ENCODE results near the gene TMEM106B.
A peak's percentile ranks its signal among the peaks of the same experiment; 100 is the strongest.

TMEM106B gene

DNA sequence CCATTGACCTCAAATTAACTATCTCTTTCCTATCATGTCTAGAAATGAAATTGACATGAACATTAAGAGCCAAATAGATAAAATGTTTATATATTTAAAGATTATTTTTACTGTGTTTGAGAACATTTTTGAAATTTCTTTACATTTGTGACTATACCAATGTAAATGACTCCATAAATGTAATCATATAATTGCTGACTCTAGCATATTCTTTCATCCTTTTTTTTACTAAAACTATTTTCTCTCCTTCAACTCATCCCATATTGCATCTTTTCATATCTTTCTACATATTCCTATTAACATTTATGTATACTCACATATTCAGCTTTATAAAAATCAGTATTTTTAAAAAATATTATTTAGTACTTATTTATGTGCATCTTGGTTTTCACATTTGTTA is 16.9 kb downstream of the TMEM106B start:
- no peak for DNase-seq (ENCODE audit: low read depth in 2 of 2)

DNA sequence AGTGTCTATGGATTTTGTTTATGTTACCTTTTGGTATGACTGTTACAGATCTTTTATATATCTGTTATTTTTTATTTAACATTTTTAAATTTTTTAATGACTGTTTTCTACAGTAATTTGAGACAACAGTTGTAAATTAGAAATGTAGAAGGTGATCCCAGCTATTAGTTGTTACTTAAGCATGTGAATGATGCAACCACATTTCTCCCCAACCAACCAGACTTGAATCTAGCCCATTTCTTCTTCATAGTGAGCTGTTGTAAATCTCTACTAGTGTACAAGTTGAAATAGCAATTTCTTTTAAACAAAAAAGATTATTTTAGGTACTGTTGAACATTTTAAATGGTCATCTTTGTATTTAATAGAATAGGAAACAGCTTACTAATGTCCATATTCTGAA is 18.0 kb downstream of the TMEM106B start:
- DNase-seq (ENCODE audit: low read depth in 2 of 2) = no peak

DNA sequence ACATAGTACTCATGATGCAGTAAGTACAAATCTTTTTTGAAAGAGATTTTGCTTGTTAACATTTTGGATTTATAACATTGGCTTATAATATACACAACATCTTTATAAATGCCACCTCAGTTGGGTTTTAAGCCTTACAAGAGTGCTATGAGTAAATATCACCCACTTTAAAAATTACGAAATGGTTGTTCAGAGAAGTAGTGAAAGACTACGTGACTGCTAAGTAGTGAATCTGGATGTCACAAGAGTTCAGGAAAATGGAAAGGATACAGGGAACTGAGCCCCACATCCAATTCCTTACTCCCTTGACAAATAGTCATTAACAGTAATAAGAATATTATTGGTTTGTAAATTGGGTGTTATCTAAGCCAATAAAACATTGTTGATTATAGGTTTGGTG is 20.0 kb downstream of the TMEM106B start:
- no peak for DNase-seq (ENCODE audit: low read depth in 2 of 2)

DNA sequence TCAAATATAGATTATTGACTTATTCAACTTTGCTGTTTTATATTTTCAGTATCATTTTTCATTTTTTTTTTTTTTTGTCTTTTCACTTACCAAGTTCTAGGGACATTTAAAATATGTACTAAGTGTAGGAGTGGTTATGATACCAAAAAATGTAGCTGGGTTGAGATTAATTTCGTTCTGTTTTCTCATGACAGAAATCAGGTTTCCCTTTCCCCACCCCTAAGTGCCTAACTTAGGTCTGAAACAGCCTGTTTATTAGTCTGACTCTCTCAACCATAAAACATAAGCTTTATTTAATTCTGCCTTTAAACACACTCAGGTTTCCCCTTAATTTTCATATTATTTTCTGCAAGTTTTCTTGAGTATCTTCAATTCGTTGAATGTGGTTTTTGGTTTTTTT is 22.1 kb downstream of the TMEM106B start:
- DNase-seq (ENCODE audit: low read depth in 2 of 2) = no peak

DNA sequence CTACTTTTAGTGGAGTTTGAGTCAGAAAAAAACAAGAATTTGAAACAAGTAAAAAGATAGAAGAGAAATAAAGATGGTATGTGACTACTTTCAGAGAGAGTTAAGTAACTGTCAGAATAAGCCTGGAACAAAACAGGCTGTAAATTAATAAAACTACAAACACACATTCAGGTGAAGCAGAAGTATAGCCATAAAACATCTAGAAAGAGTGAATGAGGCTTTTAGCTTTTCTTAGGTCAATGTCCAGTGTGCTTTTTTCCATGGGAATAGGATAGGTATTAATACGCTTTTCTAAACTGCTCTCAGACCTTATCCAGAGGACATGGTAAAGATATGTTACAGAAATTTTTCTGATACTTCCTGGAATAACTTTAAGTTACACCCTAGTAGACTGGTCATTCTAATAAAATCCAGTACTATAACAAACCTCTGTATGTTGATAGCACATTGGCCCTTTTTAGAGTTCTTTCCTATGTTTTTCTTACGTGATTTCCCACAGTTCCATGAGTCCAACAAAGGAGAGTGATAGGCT is 23.3 kb downstream of the TMEM106B start:
- DNase-seq (ENCODE audit: low read depth in 2 of 2) = no peak

DNA sequence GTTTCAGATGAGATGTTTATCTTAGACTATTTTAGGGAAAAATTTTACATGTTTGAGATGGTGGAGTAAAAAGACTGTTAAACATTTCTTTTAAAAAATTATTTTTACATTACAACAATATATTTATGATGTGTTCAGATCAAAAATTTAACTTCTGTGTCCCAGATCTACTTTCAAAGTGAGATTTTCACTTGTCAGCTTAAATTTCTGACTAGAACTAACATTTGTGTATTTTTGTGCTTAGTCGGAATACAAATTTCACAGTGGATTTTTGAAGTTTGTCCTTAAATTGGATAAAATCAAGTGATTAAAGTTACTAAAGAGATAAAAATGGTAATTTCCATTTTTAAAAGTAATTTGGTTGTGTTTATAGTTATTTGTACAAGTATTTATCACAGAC is 24.9 kb downstream of the TMEM106B start:
- DNase-seq (ENCODE audit: low read depth in 2 of 2) = no peak

DNA sequence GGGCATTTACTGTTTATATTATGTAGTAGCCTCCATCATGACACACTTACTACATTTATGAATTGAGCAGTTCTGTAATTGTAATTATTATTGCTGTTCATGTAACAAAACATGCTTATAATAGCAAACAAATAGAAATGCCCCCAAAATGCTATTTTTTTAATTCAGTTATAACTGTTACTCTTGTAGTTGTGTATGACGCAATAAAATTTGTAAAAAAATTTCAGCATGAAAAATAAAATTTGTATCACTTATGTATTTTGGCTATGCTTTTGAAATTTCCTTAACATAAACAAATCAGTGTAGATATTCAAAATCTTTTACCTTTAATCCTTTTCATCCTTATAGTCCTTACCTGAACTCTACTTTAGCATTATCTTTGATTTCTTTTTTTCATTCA is 25.9 kb downstream of the TMEM106B start:
- DNase-seq (ENCODE audit: low read depth in 2 of 2) = no peak

DNA sequence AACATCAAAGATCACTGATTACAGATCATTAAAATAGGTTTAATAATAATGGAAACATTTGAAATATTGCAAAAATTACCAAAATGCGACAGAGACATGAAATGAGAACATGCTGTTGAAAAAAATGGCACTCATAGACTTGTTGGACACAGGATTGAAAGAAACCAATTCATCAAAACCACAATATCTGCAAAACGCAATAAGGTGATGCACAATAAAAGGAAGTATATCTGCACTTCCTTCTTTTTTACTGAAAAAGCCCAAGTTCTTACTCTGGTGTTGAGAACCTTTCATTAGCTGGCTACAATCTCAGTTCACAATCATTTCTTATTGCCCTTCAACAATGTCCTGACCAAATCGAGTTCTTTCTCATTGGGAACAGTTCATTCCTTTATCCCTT is 28.7 kb downstream of the TMEM106B start:
- no peak for DNase-seq (ENCODE audit: low read depth in 2 of 2)

DNA sequence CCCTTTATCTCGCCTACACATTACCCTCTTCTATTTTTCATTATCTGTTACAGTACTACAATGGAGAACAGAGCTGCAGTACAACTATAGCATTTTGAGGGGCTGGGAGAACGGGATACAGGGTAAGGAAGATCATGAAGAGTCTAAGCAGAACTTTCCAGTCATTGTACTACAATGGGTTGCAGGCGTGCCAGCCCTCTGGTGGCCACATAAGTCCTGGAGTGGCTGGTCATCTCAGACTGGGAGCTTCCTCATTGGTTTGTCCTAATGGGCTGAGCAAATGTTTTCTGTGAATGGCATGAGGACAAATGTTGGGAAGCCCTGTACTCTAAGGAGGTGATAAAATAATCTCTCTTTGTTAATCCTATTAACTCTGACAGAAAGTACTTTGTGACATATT is 33.0 kb downstream of the TMEM106B start:
- no peak for DNase-seq (ENCODE audit: low read depth in 2 of 2)

DNA sequence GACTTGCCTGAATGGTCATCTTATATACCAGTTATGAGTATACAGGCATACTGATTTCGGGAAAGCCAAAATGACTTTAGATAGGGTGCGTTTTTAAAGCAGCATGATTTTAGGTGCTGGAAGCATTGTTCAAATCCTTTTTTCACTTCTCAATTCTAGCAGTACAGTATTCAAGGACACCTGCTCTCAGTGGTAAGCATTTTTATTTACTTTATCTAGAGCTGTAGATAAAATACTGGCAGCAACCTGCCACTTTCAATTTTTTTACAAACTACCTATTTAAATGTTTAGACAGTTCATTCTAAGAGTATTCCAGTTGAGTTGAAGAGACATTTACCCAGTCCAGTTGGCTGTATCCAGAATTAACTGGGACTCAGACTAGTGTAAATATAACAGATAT is 33.6 kb downstream of the TMEM106B start:
- DNase-seq (ENCODE audit: low read depth in 2 of 2) = no peak

DNA sequence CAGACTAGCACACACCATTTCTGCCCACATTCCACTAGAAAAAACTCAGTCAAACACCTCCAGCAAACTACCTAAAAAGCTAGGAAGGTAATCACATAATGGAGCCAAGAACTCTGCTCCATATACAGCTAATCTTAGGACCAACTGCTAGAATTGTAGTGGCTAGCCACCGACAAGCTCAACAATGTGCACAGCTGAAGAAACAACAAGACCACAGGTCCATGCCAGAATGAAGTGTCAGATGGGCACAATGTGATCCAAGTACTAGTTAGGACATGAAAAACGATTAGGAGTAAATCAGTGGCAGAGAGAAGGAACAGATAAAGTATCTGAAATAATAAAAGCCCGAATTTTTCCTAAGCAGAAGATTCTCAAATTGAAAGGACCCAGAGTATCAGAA is 38.6 kb downstream of the TMEM106B start:
- no peak for DNase-seq (ENCODE audit: low read depth in 2 of 2)

DNA sequence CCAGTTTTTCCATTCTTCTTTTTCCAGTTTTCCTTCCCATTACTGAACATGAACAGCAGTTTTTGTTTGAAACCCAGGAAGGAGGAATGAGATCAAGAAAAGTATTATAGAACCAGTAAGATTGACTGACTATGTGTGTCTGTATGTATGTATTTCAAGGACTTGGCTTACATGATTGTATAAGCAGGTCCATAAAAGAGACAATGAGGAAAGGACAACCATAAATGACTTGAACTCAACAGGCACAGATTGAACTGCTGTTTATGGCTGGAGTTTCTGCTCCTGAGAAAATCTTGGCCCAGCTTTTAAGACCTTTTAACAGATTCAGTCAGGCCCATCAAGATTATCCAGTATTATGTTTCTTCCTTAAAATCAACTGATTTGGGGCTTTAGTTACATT is 39.1 kb downstream of the TMEM106B start:
- no peak for DNase-seq (ENCODE audit: low read depth in 2 of 2)

DNA sequence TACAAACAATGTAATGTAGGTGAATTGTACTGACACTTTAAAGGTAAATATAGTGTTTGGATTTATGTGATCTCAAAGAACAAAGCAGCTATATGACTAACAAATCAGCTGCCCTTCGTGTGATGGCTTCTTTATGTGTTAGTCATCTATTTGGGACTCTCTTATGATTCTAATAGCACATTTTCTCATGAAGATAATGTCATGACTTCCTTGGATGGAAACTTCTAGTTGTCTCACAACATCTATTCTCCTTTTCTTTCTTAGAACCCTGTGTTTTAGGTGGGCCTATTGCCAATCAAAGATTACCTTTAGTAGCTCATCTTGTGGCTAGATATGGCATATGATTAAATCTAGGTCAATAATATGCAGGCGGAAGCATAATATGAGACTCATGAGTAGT is 45.0 kb downstream of the TMEM106B start:
- DNase-seq (ENCODE audit: low read depth in 2 of 2) = no peak

DNA sequence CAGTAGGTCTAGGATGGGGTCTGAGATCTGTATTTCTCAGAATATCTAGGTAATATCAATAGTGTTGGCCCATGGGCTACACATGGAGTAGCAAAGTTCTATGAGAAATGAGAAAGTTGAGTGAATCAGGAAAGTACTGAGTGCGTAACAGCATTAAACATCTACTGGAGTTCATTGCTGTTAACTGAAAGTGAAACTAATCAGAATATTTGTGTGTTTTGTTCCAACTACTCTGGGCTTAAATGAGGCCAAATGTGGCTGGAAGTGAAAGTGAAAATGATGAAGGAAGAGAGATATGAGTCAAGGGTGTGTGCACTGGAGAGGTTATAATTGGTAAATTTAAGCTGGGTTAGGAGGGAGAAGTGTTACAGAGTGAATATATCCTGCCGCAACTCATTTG is 46.5 kb downstream of the TMEM106B start:
- DNase-seq (ENCODE audit: low read depth in 2 of 2) = peak in 1 of 2 donors; percentile 4

DNA sequence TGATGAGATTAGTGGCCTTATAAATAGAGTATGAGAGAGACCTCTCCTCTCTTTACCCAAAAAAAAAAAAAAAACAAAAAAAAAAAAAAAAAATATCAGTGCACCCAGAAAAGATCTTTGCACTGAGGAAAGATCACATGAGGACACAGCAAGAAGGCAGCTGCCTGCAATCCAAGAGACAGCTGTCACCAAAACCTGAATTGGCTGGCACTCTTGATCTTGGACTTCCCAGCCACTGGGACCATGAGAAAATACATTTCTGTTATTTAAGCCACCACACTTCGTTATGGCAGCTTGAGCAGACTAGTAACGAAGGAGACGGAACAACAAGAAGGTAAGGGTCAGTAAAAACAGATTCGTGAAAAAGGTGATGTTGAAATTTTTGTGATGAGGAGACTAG is 47.0 kb downstream of the TMEM106B start:
- no peak for DNase-seq (ENCODE audit: low read depth in 2 of 2)

DNA sequence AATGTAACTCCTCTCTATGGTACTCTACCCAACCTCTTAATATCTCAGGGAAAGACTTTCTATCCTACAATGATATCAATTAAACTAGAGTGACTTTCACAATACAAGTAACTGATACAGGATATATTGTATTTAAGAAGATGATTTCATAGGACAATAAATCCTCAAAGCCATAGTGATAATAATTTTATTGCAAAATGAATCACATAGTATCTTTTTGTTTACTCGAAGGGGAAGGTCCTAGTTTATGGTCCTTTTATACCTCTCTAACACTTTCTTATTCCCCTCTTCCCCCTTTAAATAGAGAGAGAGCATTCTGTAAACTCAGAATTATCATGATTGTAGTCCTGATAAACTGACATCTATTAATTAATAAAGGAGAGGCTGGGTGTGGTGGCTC is 56.4 kb downstream of the TMEM106B start:
- DNase-seq (ENCODE audit: low read depth in 2 of 2) = no peak

DNA sequence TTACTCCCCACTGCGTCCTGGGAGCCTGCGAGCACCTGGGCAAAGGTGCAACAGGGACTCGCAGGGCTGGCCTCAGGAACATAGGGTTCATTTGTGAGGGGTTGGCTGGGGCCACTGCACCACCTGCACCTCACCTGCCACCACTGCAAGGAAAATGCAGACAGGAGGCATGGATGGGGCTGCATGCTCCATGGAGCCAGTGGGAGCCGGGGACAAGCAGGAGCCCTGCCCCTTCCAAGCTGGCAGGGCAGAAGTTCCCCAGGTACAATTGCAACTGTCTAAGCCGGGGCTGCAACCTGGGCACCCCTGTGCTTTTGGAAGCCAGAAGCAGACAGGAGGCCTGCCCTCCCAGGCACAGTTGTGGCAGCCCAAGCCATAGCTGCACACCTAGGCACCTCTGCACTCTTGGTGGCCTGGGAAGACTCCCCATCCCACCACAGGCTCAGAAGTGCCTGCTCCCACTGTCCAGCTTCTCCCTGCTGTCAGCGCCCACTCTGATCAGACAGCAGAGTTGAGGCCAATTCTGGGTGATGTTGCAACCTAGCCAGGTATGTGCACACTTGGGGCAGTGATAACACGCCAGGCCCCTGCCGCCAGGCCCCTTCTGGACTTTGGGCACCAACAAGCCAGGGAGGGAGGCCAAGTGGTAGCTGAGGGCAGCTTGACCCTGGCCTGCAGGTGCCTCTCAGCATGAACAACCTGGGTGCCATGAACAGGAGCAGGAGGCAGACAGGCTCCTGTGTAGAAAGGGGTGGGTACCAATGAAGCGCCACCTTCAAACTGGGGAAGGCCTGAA is 58.2 kb downstream of the TMEM106B start:
- DNase-seq (ENCODE audit: low read depth in 2 of 2) = no peak

DNA sequence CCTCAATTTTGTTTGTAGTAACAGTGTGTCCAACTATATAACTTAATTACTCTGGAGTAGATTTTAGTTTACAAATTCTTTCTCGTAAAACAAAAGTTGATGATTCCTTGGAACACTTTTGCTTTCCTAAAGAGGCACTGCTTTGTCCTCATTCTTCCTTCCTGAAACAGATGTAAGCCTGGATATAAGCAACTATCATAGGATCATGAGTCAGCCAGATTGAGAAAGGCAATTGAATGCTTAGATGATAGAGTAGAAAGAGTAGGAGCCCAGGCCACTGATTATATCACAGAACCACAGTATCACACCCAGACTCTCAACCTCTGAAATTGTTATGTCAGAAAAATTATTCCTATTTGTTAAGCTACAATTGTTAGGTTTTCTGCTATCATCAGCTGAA is 69.9 kb downstream of the TMEM106B start:
- no peak for DNase-seq (ENCODE audit: low read depth in 2 of 2)

DNA sequence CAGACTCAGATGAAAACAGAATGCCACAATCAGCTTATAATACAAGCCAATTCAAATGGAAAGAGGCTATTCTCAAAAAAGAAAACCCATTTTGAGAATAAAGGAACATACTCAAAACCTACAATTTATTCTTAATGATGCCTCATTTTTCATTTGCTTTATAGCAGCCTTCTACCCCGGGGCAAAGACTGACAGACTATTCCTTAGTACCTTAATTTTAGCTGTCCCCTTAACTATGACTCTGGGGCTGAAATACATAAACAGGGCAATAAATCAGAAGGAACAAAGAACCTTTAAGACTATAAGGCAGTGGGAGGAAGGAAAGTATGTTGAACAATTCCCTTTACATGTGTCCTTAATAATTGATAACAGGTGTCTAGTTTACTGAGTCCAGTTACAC is 76.8 kb downstream of the TMEM106B start:
- DNase-seq (ENCODE audit: low read depth in 2 of 2) = no peak

DNA sequence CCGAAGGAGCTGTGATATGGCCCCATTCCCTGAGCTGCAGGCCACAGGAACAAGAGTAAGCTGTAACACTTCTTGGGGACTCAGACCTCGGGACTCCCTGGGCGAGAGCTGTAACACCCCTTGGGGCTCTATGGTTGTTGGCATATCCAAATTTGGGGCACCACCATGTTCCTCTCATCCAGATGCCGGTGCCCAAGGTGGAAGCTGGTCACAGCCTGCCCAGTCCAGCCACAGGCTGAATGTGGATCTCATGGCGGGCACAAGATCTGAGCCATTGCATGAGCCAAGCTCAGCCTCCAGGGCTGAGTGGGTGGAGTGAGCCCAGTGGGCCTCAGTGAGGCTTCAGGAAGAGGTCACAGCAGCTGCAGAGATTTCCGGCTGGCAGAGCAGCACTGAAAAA is 78.9 kb downstream of the TMEM106B start:
- no peak for DNase-seq (ENCODE audit: low read depth in 2 of 2)

DNA sequence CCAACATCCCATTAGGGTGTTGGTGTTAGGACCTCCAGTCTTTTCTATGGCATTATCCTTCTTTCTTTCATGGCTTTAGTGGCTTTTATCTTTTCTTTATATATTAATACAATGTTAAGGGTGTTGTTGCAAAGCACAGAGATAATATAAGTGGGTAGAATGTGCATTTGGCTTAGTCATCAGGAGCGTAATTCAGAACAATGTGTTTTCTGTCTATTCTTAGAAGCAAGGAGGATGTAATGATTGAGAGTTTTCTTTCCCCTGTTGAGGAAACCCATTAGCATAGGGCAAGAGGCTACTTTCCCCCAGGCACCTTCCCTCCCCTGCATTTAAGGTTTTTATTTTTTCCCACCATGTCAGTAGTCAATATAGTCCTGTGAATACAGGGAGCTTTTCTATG is 79.7 kb downstream of the TMEM106B start:
- no peak for DNase-seq (ENCODE audit: low read depth in 2 of 2)

DNA sequence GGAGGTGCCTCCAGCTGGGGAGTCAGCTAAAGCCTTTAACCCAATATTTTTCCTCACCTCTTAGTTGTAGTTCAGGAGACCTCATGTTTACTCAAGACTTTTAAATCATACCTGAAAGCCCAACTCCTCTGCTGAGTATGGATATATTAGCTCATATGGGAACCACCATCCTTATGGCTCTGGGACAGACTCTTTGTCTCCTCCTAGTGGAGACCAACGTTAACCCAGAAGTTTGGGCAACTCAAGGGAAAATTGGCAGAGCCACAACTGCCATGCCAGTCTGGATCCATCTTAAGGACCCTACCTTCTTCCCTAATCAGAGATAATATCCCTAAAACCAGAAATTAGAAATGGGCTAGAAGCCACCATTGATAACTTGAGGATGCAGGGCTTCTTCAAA is 80.8 kb downstream of the TMEM106B start:
- DNase-seq (ENCODE audit: low read depth in 2 of 2) = no peak

Data from stimulated activated CD4-positive, alpha-beta T cell treated with anti-CD3 and anti-CD28 coated beads, Interleukin-15, amount 100 ng/mL, for 48 hours (primary cell).